ENCODE data around the gene TMEM150C.

- TF ChIP-seq POLR2AphosphoS5 (IDR thresholded peaks at IDR 0.05; ENCODE audit: low read depth, low read length) (no peak), REST (IDR thresholded peaks at IDR 0.05; ENCODE audit: insufficient read depth in 1 of 2, low read depth in 2 of 2, low read length in 2 of 2) (no peak), TAF1 (IDR thresholded peaks at IDR 0.05; ENCODE audit: borderline replicate concordance, insufficient read depth, low read length) (no peak), FOXP2 (optimal IDR thresholded peaks at IDR 0.05; ENCODE audit: borderline replicate concordance, extremely low read depth, extremely low read length, insufficient read depth) (no peak), SIN3A (IDR thresholded peaks at IDR 0.05; ENCODE audit: borderline replicate concordance, insufficient read depth, low read length) (no peak)
Measured at GRCh38 chr4:82484996-82485783, 76.6 kb downstream of the TMEM150C start.
